H9 (cell line): ENCODE measurements around the gene PLEKHN1. TPM values are rescaled to one million over a fixed set of nuclear protein-coding genes. Genes with fewer than 3 reads are reported as not detected.

Source experiments
- DNase-seq: peaks from one replicate; pipeline ENCODE4 v3.0.0-alpha.2; 2017
- H2AFZ ChIP-seq: one replicate; pipeline ENCODE4 v1.6.1; 2013; ENCODE audit warnings: mild to moderate bottlenecking, low read length, control low read depth, moderate library complexity
- H2AK5ac ChIP-seq: 2 replicates; pipeline ENCODE4 v1.6.1; 2013; ENCODE audit warnings: low read length, control low read depth, mixed read lengths; ENCODE audit not compliant: insufficient read length
- H2BK120ac ChIP-seq: one replicate; pipeline ENCODE4 v1.6.1; 2013; ENCODE audit warnings: low read depth, mild to moderate bottlenecking, low read length, control low read depth, inconsistent platforms; ENCODE audit not compliant: poor library complexity, severe bottlenecking
- H2BK12ac ChIP-seq: 2 replicates; pipeline ENCODE4 v1.6.1; 2013; ENCODE audit warnings: low read length, control low read depth, mixed read lengths, low read depth; ENCODE audit not compliant: insufficient read length
- H2BK15ac ChIP-seq: 2 replicates; pipeline ENCODE4 v1.6.1; 2013; ENCODE audit warnings: low read depth, low read length, control low read depth
- H2BK20ac ChIP-seq: one replicate; pipeline ENCODE4 v1.6.1; 2013; ENCODE audit warnings: low read depth, mild to moderate bottlenecking, low read length, control low read depth, inconsistent platforms; ENCODE audit not compliant: poor library complexity, severe bottlenecking
- H2BK5ac ChIP-seq: 2 replicates; pipeline ENCODE4 v1.6.1; 2013; ENCODE audit warnings: low read length, control low read depth, mixed read lengths; ENCODE audit not compliant: insufficient read length
- H3K14ac ChIP-seq: 2 replicates; pipeline ENCODE4 v1.6.1; 2013; ENCODE audit warnings: low read length, control low read depth; ENCODE audit not compliant: insufficient read depth
- H3K18ac ChIP-seq: 2 replicates; pipeline ENCODE4 v1.6.1; 2013; ENCODE audit warnings: low read depth, mild to moderate bottlenecking, mixed read lengths, low read length, control low read depth; ENCODE audit not compliant: insufficient read length
- H3K23ac ChIP-seq: 2 replicates; pipeline ENCODE4 v1.6.1; 2013; ENCODE audit warnings: low read length, control low read depth, mixed read lengths, low read depth; ENCODE audit not compliant: insufficient read length
- H3K23me2 ChIP-seq: 2 replicates; pipeline ENCODE4 v1.6.1; 2013; ENCODE audit warnings: low read depth, mild to moderate bottlenecking, mixed read lengths, low read length, control low read depth; ENCODE audit not compliant: insufficient read length, poor library complexity, severe bottlenecking
- H3K27ac ChIP-seq: 2 replicates; pipeline ENCODE4 v1.5.1; 2013; ENCODE audit warnings: low read length, control low read depth, mixed read lengths, low read depth; ENCODE audit not compliant: insufficient read length
- H3K27me3 ChIP-seq: 2 replicates; pipeline ENCODE4 v1.6.1; 2013; ENCODE audit warnings: low read length, control low read depth, inconsistent platforms; ENCODE audit not compliant: insufficient read depth
- H3K4ac ChIP-seq: 2 replicates; pipeline ENCODE4 v1.6.1; 2013; ENCODE audit warnings: low read depth, mild to moderate bottlenecking, control low read depth, inconsistent platforms, low read length, moderate library complexity
- H3K4me1 ChIP-seq: 2 replicates; pipeline ENCODE4 v1.6.1; 2013; ENCODE audit warnings: low read length, control low read depth, inconsistent platforms; ENCODE audit not compliant: insufficient read depth
- H3K4me2 ChIP-seq: 2 replicates; pipeline ENCODE4 v1.6.1; 2013; ENCODE audit warnings: low read length, control low read depth, mixed read lengths; ENCODE audit not compliant: insufficient read length, insufficient read depth
- H3K56ac ChIP-seq: 2 replicates; pipeline ENCODE4 v1.6.1; 2013; ENCODE audit warnings: low read depth, mild to moderate bottlenecking, mixed read lengths, low read length, control low read depth; ENCODE audit not compliant: insufficient read length
- H3K79me1 ChIP-seq: 2 replicates; pipeline ENCODE4 v1.6.1; 2013; ENCODE audit warnings: low read depth, mild to moderate bottlenecking, moderate library complexity, low read length, control low read depth, inconsistent platforms; ENCODE audit not compliant: insufficient read depth, poor library complexity, severe bottlenecking
- H3K79me2 ChIP-seq: 2 replicates; pipeline ENCODE4 v1.6.1; 2013; ENCODE audit warnings: low read length, control low read depth, inconsistent platforms; ENCODE audit not compliant: insufficient read depth
- H3K9ac ChIP-seq: 2 replicates; pipeline ENCODE4 v1.6.1; 2013; ENCODE audit warnings: low read length, control low read depth, mixed read lengths; ENCODE audit not compliant: insufficient read length; ENCODE audit errors: extremely low read depth
- H3K9me3 ChIP-seq: one replicate; pipeline ENCODE4 v1.6.1; 2013; ENCODE audit warnings: low read depth, low read length, inconsistent platforms; ENCODE audit not compliant: control insufficient read depth
- H3T11ph ChIP-seq: one replicate; pipeline ENCODE4 v1.6.1; 2013; ENCODE audit warnings: mild to moderate bottlenecking, low read length, control low read depth, inconsistent platforms
- H4K20me1 ChIP-seq: one replicate; pipeline ENCODE4 v1.6.1; 2013; ENCODE audit not compliant: control insufficient read depth, insufficient read length, insufficient read depth
- H4K5ac ChIP-seq: 2 replicates; pipeline ENCODE4 v1.6.1; 2013; ENCODE audit warnings: low read depth, mild to moderate bottlenecking, mixed read lengths, low read length, control low read depth; ENCODE audit not compliant: insufficient read length
- H4K8ac ChIP-seq: replicated peaks from 2 replicates; pipeline ENCODE4 v1.6.1; 2013; ENCODE audit warnings: low read length, control low read depth, mixed read lengths, low read depth; ENCODE audit not compliant: insufficient read length
- H4K91ac ChIP-seq: 2 replicates; pipeline ENCODE4 v1.6.1; 2013; ENCODE audit warnings: low read depth, mild to moderate bottlenecking, moderate library complexity, mixed read lengths, low read length, control low read depth; ENCODE audit not compliant: insufficient read length
- H3K27ac Mint-ChIP-seq, 3 experiments: 2 replicates in 2 of 3; 3 replicates in 1 of 3; pipeline ENCODE4 v1.8.0; 2020 to 2021; ENCODE audit warnings: mixed read lengths in 3 of 3, mild to moderate bottlenecking in 1 of 3, moderate library complexity in 1 of 3
- H3K27me3 Mint-ChIP-seq: 2 replicates; pipeline ENCODE4 v1.8.0; 2021; ENCODE audit warnings: low read depth, mild to moderate bottlenecking, moderate library complexity, mixed read lengths
- H3K36me3 Mint-ChIP-seq, 3 experiments: 2 replicates in 2 of 3; 3 replicates in 1 of 3; pipeline ENCODE4 v1.8.0; 2020 to 2021; ENCODE audit warnings: low read depth in 3 of 3, mixed read lengths in 3 of 3; ENCODE audit not compliant: insufficient read depth in 1 of 3
- H3K4me1 Mint-ChIP-seq, 2 experiments: 2 replicates each; pipeline ENCODE4 v1.8.0; 2020; ENCODE audit warnings: mixed read lengths in 2 of 2
- H3K4me3 Mint-ChIP-seq, 2 experiments: 2 replicates in 1 of 2; 3 replicates in 1 of 2; pipeline ENCODE4 v1.8.0; 2020 to 2021; ENCODE audit warnings: mild to moderate bottlenecking in 2 of 2, mixed read lengths in 2 of 2, moderate library complexity in 1 of 2
- H3K9me3 Mint-ChIP-seq, 2 experiments: 2 replicates in 1 of 2; 3 replicates in 1 of 2; pipeline ENCODE4 v1.8.0; 2020; ENCODE audit warnings: mild to moderate bottlenecking in 2 of 2, mixed read lengths in 2 of 2, moderate library complexity in 1 of 2
- CTCF ChIP-seq: fragments of 200-600 bp; sonication (generic); conservative IDR thresholded peaks from 3 replicates; pipeline ENCODE4 v1.8.0; 2021; ENCODE audit warnings: antibody characterized with exemption, mild to moderate bottlenecking
- WGBS: extraction: QIAGEN DNeasy Blood & Tissue Kit; methylation state at CpG from one replicate; pipeline ENCODE4 v1.1.7; 2013; ENCODE audit warnings: missing lambda C conversion rate, low lambda C conversion rate, mixed read lengths; ENCODE audit not compliant: insufficient read length; ENCODE audit errors: extremely low coverage; 5-methylcytosine and 5-hydroxymethylcytosine counted together
- total RNA-seq: library from RNA; stranded (reverse); gene quantifications from 2 replicates; pipeline ENCODE4 v1.2.1, GENCODE V29; 2021

Gene PLEKHN1
- total RNA-seq, 1 experiment from 2014 or later, result 3.0 TPM

GRCh38 chr1:928825-929661 lies 37.2 kb upstream of the PLEKHN1 start:
- no peak overlapping the region for H2BK5ac ChIP-seq
- no peak overlapping the region for H3K4ac ChIP-seq
- H2AFZ ChIP-seq, result no peak overlapping the region
- H2AK5ac ChIP-seq, result no peak overlapping the region
- H3K79me1 ChIP-seq, result no peaks in the 10 kb centered on the region
- H2BK20ac ChIP-seq, result no peak overlapping the region
- H3K4me2 ChIP-seq, result no peak overlapping the region
- DNase-seq, result no peak
- no peak overlapping the region; the same call in 1 of the 2 replicates for H3K14ac ChIP-seq
- no peak overlapping the region for H3T11ph ChIP-seq
- H2BK15ac ChIP-seq, result no peak overlapping the region
- H3K27me3 ChIP-seq, result peaks cover 78% of the 10 kb centered on the region
- H4K20me1 ChIP-seq, result peaks cover 10% of the 10 kb centered on the region
- Mint-ChIP-seq H3K9me3 (peaks cover 0 to 4% of the 10 kb centered on the region in 2 experiments; a peak in 1 of 5 replicates), H3K4me3 (no peak overlapping the region), H3K36me3 (peaks cover 0 to 3% (median 0%) of the 10 kb centered on the region in 3 experiments; a peak in 2 of 7 replicates), H3K27me3 (peaks cover 92% of the 10 kb centered on the region), H3K4me1 (peaks cover 8 to 29% of the 10 kb centered on the region in 2 experiments; a peak in 3 of 4 replicates), H3K27ac (no peak overlapping the region)
- H3K9me3 ChIP-seq, result no peaks in the 10 kb centered on the region
- no peak overlapping the region for H3K23ac ChIP-seq
- H2BK12ac ChIP-seq, result no peak overlapping the region
- no peak overlapping the region for H4K8ac ChIP-seq
- no peak overlapping the region for H2BK120ac ChIP-seq
- H3K4me1 ChIP-seq, result no peaks in the 10 kb centered on the region
- no peak overlapping the region for H4K5ac ChIP-seq
- no peak overlapping the region for H3K9ac ChIP-seq
- H3K79me2 ChIP-seq, result no peaks in the 10 kb centered on the region
- WGBS, result no CpG with 5 or more reads among the region's 40 CpGs
- no peak for TF ChIP-seq CTCF
- H3K56ac ChIP-seq, result no peak overlapping the region
- no peak overlapping the region for H3K27ac ChIP-seq
- H4K91ac ChIP-seq, result no peak overlapping the region
- H3K23me2 ChIP-seq, result peaks cover 7% of the 10 kb centered on the region
- no peak overlapping the region for H3K18ac ChIP-seq
